ENCODE measurements around the gene AKAP12. TPM values are rescaled to one million over a fixed set of nuclear protein-coding genes. Genes with fewer than 3 reads are reported as not detected.

Gene AKAP12
- total and polyA plus RNA-seq, 12 donors = 10.8 to 46.1 (median 26.1) TPM

DNA sequence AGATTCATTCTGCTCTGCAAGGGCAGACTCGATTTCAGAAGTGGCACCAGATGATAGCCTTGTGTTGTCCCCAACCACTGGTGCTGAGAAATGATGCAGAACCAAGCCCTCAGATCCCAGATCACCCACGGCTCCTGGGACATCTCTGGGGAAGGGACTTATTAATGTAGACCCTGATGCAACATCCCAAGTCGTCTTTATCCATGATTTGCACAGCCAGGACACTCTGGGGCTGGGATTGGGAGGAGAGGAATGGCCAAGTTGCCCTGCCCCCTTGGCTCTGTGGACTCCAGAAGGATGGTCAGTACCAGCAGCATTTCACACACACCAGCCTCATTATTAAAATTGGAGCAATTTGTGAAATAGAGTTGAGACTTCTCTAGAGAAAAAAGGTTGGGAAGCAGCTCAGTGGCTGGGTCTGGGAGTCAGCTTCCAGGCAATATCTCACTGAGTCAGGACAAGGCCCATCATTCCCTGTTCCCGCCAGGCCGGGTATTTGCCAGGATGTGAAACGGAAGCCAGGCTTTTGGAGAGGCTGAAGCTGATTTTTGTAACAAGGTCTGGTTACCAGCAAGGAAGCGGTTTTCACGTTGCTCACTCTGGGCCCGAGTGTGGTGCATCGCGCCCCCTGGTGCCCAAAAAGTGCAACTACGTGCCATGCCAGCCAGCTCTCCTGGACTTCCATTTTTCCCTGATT, 84.2 kb downstream of the AKAP12 start:
- 15 to 20% (median 18%) methylated on average over 11 to 12 of the region's 12 CpGs for WGBS, 4 donors
- peak overlapping the region in 2 of 5 donors; percentile 41 to 66 for H3K27ac ChIP-seq
- intact Hi-C loops (cut with DNase I) = loop anchor here (2.0 to 5.0 kb wide), 3 partner anchors 311 to 431 kb away; no protein-coding TSS in a partner anchor

DNA sequence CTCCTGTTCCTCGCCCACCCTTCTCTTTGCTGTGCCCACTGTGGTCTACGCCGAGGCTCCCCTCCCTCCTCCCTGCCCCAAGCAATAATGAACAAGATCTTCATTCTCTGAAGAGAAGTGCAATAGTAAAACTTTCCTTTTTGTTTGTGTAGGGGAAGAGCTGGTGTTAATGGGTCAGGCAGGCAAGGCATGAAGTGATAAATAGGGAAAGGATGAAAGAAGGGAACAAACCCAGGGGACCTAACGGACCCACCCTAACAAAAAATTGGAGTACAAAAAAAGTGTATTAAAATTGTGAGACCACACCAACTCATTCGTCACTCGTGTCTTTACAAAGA, 84.7 kb downstream of the AKAP12 start:
- TF ChIP-seq POLR2A (IDR thresholded peaks at IDR 0.05) = no peak
- TF ChIP-seq, protein P1, sequence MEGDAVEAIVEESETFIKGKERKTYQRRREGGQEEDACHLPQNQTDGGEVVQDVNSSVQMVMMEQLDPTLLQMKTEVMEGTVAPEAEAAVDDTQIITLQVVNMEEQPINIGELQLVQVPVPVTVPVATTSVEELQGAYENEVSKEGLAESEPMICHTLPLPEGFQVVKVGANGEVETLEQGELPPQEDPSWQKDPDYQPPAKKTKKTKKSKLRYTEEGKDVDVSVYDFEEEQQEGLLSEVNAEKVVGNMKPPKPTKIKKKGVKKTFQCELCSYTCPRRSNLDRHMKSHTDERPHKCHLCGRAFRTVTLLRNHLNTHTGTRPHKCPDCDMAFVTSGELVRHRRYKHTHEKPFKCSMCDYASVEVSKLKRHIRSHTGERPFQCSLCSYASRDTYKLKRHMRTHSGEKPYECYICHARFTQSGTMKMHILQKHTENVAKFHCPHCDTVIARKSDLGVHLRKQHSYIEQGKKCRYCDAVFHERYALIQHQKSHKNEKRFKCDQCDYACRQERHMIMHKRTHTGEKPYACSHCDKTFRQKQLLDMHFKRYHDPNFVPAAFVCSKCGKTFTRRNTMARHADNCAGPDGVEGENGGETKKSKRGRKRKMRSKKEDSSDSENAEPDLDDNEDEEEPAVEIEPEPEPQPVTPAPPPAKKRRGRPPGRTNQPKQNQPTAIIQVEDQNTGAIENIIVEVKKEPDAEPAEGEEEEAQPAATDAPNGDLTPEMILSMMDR (IDR thresholded peaks at IDR 0.05) = peak in 1 of 6 experiments; percentile 36
- no peaks in the 10 kb centered on the region for H3K9me3 ChIP-seq (replicated peaks in 1 of 3)
- peaks cover 4 to 24% of the 10 kb centered on the region in 2 donors for H3K4me1 ChIP-seq (replicated peaks in 1 of 2)
- peak overlapping the region in 1 of 5 donors; percentile 66 for H3K27ac ChIP-seq
- no peak for DNase-seq
- no peaks in the 10 kb centered on the region for H3K36me3 ChIP-seq (replicated peaks in 1 of 2)
- intact Hi-C loops (cut with DNase I) = loop anchor here (2.0 to 5.0 kb wide), 3 partner anchors 312 to 432 kb away; no protein-coding TSS in a partner anchor
- H3K27me3 ChIP-seq = no peaks in the 10 kb centered on the region
- 31 to 32% (median 31%) methylated on average over 6 of the region's 6 CpGs for WGBS, 4 donors
- H3K4me3 ChIP-seq = no peak overlapping the region

More for the DNA sequence above, 84.2 kb downstream of the AKAP12 start:
- Histone ChIP-seq H3K27me3 (no peaks in the 10 kb centered on the region), H3K4me1 (replicated peaks in 1 of 2) (peaks cover 4 to 24% of the 10 kb centered on the region in 2 donors), H3K36me3 (replicated peaks in 1 of 2) (no peaks in the 10 kb centered on the region), H3K9me3 (replicated peaks in 1 of 3) (no peaks in the 10 kb centered on the region), H3K4me3 (no peak overlapping the region)
- TF ChIP-seq, protein P1 (IDR thresholded peaks at IDR 0.05) = peak; percentile 94 to 98 (median 97)
- no peak for TF ChIP-seq POLR2A (IDR thresholded peaks at IDR 0.05)
- peak; percentile 75 to 93 (median 80) for DNase-seq

DNA sequence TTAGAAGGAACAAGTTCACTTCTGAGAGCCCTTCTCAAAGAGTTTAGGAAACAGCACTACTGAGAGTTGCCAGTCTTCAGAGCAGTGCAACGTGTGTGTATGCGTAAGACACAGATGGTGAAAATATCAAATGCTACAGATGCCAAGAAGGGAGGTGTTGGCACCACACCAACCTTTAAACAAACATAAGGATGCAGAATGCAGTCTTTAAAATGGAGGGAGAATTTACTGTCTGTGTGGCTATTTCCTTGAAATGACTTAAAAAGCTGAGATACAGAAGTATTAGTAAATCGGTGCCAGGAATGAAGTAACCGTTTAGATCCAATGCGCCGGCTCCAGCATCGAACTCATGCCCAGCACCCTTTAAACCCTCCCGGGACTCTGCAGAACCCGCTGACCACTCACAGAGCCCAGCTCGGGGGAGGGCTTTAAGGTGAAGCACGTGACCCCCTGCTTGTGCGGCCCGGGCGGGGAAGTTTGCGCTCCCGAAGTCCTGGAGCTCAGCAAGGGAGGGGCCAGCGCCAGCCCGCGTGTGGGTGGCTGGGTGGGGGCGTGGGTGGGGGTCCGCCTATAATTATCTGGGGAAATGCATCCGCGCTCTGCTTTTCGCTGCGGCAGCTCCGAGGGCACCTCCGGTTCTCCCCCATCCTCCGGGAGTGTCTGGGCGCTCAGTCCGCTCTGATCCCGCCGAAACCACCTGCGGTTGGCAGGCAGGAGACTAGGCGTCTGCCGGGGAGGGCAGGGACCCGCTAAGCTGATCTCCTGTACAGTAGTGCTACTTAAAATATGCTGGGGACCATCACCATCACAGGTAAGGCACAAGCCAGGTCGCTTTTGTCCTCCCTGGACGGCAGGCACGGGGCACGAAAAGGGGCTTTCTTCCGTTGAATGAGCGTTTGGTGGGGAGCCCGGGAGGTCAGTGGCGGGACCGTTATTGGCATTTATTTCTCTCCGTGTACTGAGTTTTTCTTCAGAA, 85.6 kb downstream of the AKAP12 start:
- Histone ChIP-seq H3K4me3 (peak overlapping the region in 2 of 4 donors; percentile 29 to 54), H3K36me3 (replicated peaks in 1 of 2) (no peaks in the 10 kb centered on the region), H3K27ac (peak overlapping the region in 4 of 5 donors; percentile 30 to 68 (median 50)), H3K4me1 (replicated peaks in 1 of 2) (peaks cover 4 to 24% of the 10 kb centered on the region in 2 donors), H3K9me3 (replicated peaks in 1 of 3) (no peaks in the 10 kb centered on the region), H3K27me3 (no peaks in the 10 kb centered on the region)
- TF ChIP-seq, protein P1 (IDR thresholded peaks at IDR 0.05) = no peak
- no peak for TF ChIP-seq POLR2A (IDR thresholded peaks at IDR 0.05)
- 2 to 7% (median 5%) methylated on average over 13 to 46 of the region's 46 CpGs for WGBS, 4 donors
- intact Hi-C loops (cut with DNase I) = loop anchor here (2.0 to 5.0 kb wide), 3 partner anchors 313 to 433 kb away; no protein-coding TSS in a partner anchor
- peak; percentile 32 to 76 (median 53) for DNase-seq
